RWPE1 (cell line): Measurements from ENCODE around the gene ASTN2.
A peak's percentile ranks its signal among the peaks of the same experiment; 100 is the strongest.

Experiments
- CTCF ChIA-PET: fragments of 350-600 bp; sonication (Branson Sonifier 250); formaldehyde crosslinking; extraction: SDS; loops from one replicate; lab custom pipeline; 2021; lab: Yijun Ruan, JAX
- POLR2A ChIA-PET: fragments of 400-600 bp; formaldehyde crosslinking; extraction: SDS; loops from one replicate; lab custom pipeline; 2020; ENCODE audit warnings: antibody characterized with exemption; ENCODE audit not compliant: low non-redundant PET; lab: Yijun Ruan, JAX
- DNase-seq: peaks from one replicate; pipeline ENCODE4 v3.0.0; 2012; ENCODE audit warnings: low spot score
- H3K27ac ChIP-seq: fragments of 450-650 bp; 2 replicates; pipeline ENCODE4 v1.5.1; 2017
- CTCF ChIP-seq: fragments of 450-650 bp; conservative IDR thresholded peaks from 2 replicates; pipeline ENCODE4 v1.5.1; 2017; ENCODE audit warnings: low read depth, mild to moderate bottlenecking

Gene ASTN2

DNA sequence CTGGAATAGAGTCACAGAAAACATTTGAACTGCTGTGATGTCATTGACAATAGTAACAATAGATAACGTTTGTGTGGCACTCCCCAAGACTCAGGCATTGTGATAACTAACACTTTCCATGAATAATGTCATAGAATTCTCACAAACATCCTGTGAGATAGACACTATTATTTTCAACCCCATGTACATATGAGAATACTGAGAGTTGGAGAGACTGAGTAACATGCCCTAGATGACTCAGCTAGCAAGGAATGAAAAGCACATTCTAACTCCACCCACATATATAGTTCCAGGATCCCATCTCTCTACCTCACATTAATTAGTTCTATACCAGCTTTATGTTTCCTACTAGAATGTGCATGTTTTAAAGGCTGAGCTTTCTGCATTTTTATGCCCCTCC is 71.4 kb downstream of the ASTN2 start:
- TF ChIP-seq CTCF, result no peak
- peak; percentile 32 for DNase-seq
- ChIA-PET CTCF (no interaction called here), POLR2A (no interaction called here)
- H3K27ac ChIP-seq, result no peak overlapping the region

DNA sequence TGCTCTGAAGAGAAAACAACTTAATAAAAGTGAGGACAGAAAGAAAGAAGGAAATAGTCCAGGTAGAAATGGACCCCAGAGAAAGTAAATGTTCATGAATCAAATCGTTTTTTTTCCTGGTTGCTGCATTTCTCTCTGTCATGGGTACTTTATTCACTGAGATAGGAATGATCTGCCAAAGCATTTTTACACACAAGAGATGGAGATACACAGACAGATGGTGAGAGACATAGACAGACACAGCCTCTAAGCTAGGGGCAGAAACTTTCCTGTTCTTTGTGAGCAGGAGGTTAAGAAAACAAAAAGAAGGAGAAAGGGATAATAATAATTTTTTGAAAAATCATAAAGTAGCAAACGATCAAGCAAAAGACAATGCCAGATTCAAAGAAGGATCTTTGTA is 73.7 kb downstream of the ASTN2 start:
- ChIA-PET CTCF (no interaction called here), POLR2A (no interaction called here)
- H3K27ac ChIP-seq, result no peak overlapping the region

DNA sequence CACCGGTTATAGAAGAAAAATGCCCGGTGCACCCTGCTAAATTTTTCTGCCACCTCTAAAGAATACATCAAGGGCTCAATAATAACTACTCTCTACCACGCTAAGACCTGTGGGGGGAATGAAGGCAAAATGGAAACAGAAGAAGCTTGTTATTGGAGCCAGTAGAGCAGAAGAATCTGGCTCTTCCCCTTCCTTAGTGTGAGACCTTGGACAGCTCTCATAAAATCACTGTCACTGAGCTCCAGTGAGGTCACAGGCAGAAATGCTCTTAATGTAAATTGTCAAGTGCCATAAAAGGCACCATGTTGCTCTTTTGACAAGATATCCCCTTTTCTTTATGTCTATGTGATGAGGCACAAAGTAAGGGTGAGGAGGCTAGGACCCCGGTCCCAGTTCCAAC is 74.4 kb downstream of the ASTN2 start:
- no peak for DNase-seq
- TF ChIP-seq CTCF, result no peak

More for the DNA sequence above, 73.7 kb downstream of the ASTN2 start:
- TF ChIP-seq CTCF, result no peak
- no peak for DNase-seq

GRCh38 chr9:117335837-117336433 is 78.9 kb downstream of the ASTN2 start:
- DNase-seq, result no peak
- ChIA-PET POLR2A (interaction anchor here (0.6 kb wide), 1 partner anchor 247 kb away, joined by 4 read pairs; no protein-coding TSS in a partner anchor), CTCF (interaction anchor here (0.6 kb wide), 1 partner anchor 211 kb away, joined by 3 read pairs; no protein-coding TSS in a partner anchor)
- TF ChIP-seq CTCF, result no peak
- H3K27ac ChIP-seq, result no peak overlapping the region

More for the DNA sequence above, 74.4 kb downstream of the ASTN2 start:
- POLR2A ChIA-PET, result no interaction called here
- CTCF ChIA-PET, result no interaction called here
- H3K27ac ChIP-seq, result no peak overlapping the region

- ChIA-PET POLR2A (no interaction called here), CTCF (no interaction called here)
- H3K27ac ChIP-seq, result no peak overlapping the region
- no peak for DNase-seq
- TF ChIP-seq CTCF, result no peak
Observed at GRCh38 chr9:117334101-117334500, 80.8 kb downstream of the ASTN2 start.

GRCh38 chr9:117325831-117326230 is 89.0 kb downstream of the ASTN2 start:
- CTCF ChIA-PET, result no interaction called here

More at GRCh38 chr9:117325831-117326230, 89.0 kb downstream of the ASTN2 start:
- H3K27ac ChIP-seq, result no peak overlapping the region
- no peak for DNase-seq
- POLR2A ChIA-PET, result no interaction called here
- TF ChIP-seq CTCF, result no peak
